Endothelial cell of umbilical vein (primary cell): Measurements from ENCODE around the gene RPS25. TPM values are rescaled to one million over a fixed set of nuclear protein-coding genes. Genes with fewer than 3 reads are reported as not detected.

ENCODE experiments used
- BruUV-seq: library from RNA; stranded (reverse); fragments of 400-500 nt; replicated peaks from 2 replicates; lab custom pipeline; 2021; lab: Mats Ljungman, UMichigan
- CTCF ChIA-PET: fragments of 300-600, 350-600 bp; sonication (Branson Sonifier 250); formaldehyde crosslinking; loops from one replicate; lab custom pipeline; 2021; ENCODE audit warnings: antibody characterized with exemption, inconsistent platforms; lab: Charles Lee
- POLR2A ChIA-PET: fragments of 300-600, 350-600 bp; sonication (Branson Sonifier 250); formaldehyde crosslinking; loops from one replicate; lab custom pipeline; 2021; ENCODE audit warnings: antibody characterized with exemption, inconsistent platforms; lab: Charles Lee
- DNase-seq: peaks from one replicate; pipeline ENCODE4 v3.0.0-alpha.2; 2011; ENCODE audit warnings: low read depth, low spot score
- FAIRE-seq: peaks from 2 replicates; lab custom pipeline; 2011; peaks lifted over from hg19 to GRCh38; lab: Jason Lieb, UNC
- H2AFZ ChIP-seq: 2 replicates; pipeline ENCODE4 v1.6.0; 2012; ENCODE audit warnings: low read depth, low read length, control low read depth, inconsistent platforms
- H3K27ac ChIP-seq: 2 replicates; pipeline ENCODE4 v1.5.1; 2011; ENCODE audit warnings: low read depth, mild to moderate bottlenecking, control low read depth, low read length, moderate library complexity; ENCODE audit not compliant: insufficient read depth
- H3K27me3 ChIP-seq, 2 experiments: 2 replicates each; pipeline versions ENCODE4 v1.6.0 to v1.6.1; 2011; ENCODE audit warnings: low read length in 2 of 2, mixed read lengths in 1 of 2; ENCODE audit not compliant: control insufficient read depth in 2 of 2, insufficient read depth in 2 of 2
- H3K36me3 ChIP-seq, 2 experiments: 2 replicates in 1 of 2; 3 replicates in 1 of 2; pipeline ENCODE4 v1.5.1; 2011; ENCODE audit warnings: low read length in 2 of 2, mild to moderate bottlenecking in 1 of 2, moderate library complexity in 1 of 2; ENCODE audit not compliant: control insufficient read depth in 2 of 2, insufficient read depth in 2 of 2; ENCODE audit errors: extremely low read depth in 1 of 2
- H3K4me1 ChIP-seq: 3 replicates; pipeline ENCODE4 v1.5.1; 2011; ENCODE audit warnings: mild to moderate bottlenecking, low read length; ENCODE audit not compliant: control insufficient read depth, insufficient read depth; ENCODE audit errors: extremely low read depth
- H3K4me2 ChIP-seq: 2 replicates; pipeline ENCODE4 v1.6.1; 2011; ENCODE audit warnings: low read length, control low read depth, mixed read lengths; ENCODE audit not compliant: insufficient read depth
- H3K4me3 ChIP-seq, 3 experiments: fragments of 200-600 bp in 1 of 3; sonication (generic), shearing (Covaris generic) in 1 of 3; replicated peaks in 1 of 3; 2 replicates each; pipeline ENCODE4 v1.5.1; 2011 to 2016; ENCODE audit warnings: control low read depth in 3 of 3, low read length in 3 of 3, mild to moderate bottlenecking in 2 of 3, inconsistent platforms in 1 of 3, low read depth in 1 of 3, moderate library complexity in 1 of 3; ENCODE audit not compliant: insufficient read depth in 1 of 3
- H3K79me2 ChIP-seq: 2 replicates; pipeline ENCODE4 v1.6.0; 2012; ENCODE audit warnings: low read length, inconsistent platforms; ENCODE audit not compliant: control insufficient read depth, insufficient read depth
- H3K9ac ChIP-seq: replicated peaks from 2 replicates; pipeline ENCODE3; 2011; ENCODE audit warnings: low read length, control low read depth; ENCODE audit not compliant: insufficient read depth; ENCODE audit errors: extremely low read depth
- H3K9me1 ChIP-seq: replicated peaks from 3 replicates; pipeline ENCODE4 v1.6.0; 2011; ENCODE audit warnings: mild to moderate bottlenecking, low read length; ENCODE audit not compliant: control insufficient read depth, insufficient read depth; ENCODE audit errors: extremely low read depth
- H3K9me3 ChIP-seq: replicated peaks from 2 replicates; pipeline ENCODE4 v1.5.1; 2012; ENCODE audit warnings: low read length, inconsistent platforms; ENCODE audit not compliant: control insufficient read depth, insufficient read depth
- H4K20me1 ChIP-seq: replicated peaks from 2 replicates; pipeline ENCODE3; 2011; ENCODE audit warnings: mild to moderate bottlenecking, low read length; ENCODE audit not compliant: control insufficient read depth, insufficient read depth; ENCODE audit errors: extremely low read depth
- EZH2 ChIP-seq: IDR thresholded peaks from 2 replicates; pipeline ENCODE4 v1.6.1; 2012; ENCODE audit warnings: borderline replicate concordance, low read depth, mild to moderate bottlenecking, moderate library complexity, low read length, inconsistent platforms; ENCODE audit not compliant: severe bottlenecking
- FOS ChIP-seq: IDR thresholded peaks from 2 replicates; pipeline ENCODE4 v1.6.1; 2011; ENCODE audit warnings: mild to moderate bottlenecking, low read length, moderate library complexity, borderline replicate concordance; ENCODE audit not compliant: insufficient read depth
- GATA2 ChIP-seq: IDR thresholded peaks from 2 replicates; pipeline ENCODE4 v1.7.0; 2011; ENCODE audit warnings: low read depth, mild to moderate bottlenecking, moderate library complexity, mixed read lengths, low read length; ENCODE audit not compliant: insufficient read length, insufficient read depth
- JUN ChIP-seq: IDR thresholded peaks from 2 replicates; pipeline ENCODE4 v1.6.1; 2011; ENCODE audit warnings: borderline replicate concordance, low read depth; ENCODE audit not compliant: insufficient read length, insufficient read depth
- MYC ChIP-seq: IDR thresholded peaks from one replicate; pipeline ENCODE4 v1.6.1; 2011; ENCODE audit warnings: mild to moderate bottlenecking, low read depth, low read length
- POLR2A ChIP-seq: IDR thresholded peaks from 2 replicates; pipeline ENCODE4 v1.6.1; 2012; ENCODE audit warnings: low read depth, mild to moderate bottlenecking, control low read depth, low read length
- POLR2AphosphoS5 ChIP-seq: IDR thresholded peaks from 2 replicates; pipeline ENCODE4 v1.6.1; 2012; ENCODE audit warnings: low read depth, mild to moderate bottlenecking, control low read depth, low read length, moderate library complexity; ENCODE audit not compliant: insufficient read depth
- dilution Hi-C: fragments of 300-500 bp; cut with MboI; formaldehyde crosslinking; loops from one replicate; pipeline ENCODE4 v1.15.0; 2019; ENCODE audit warnings: low sequenced_read_pairs; ENCODE audit not compliant: extremely low pct_ligation_motif_present
- intact Hi-C: fragments of 100-400 bp; cut with micrococcal nuclease; formaldehyde crosslinking; loops from one replicate; pipeline ENCODE4 v1.10.0; 2022
- polyA plus RNA-seq, 4 experiments: library from polyadenylated mRNA; depleted of rRNA in 3 of 4; stranded (reverse) in 3 of 4; unstranded in 1 of 4; fragments of >200 nt; gene quantifications; 2 replicates each; pipeline versions ENCODE4 v1.2.1 to v1.2.3, GENCODE V29; 2011 to 2012; ENCODE audit warnings: missing spikeins in 1 of 4
- total RNA-seq: library from RNA; stranded (reverse); gene quantifications from 2 replicates; pipeline ENCODE4 v1.2.3, GENCODE V29; 2021
- TF ChIP-seq, protein P1 (sequence below): IDR thresholded peaks from 2 replicates; pipeline ENCODE4 v1.6.1; 2011; ENCODE audit not compliant: insufficient read depth, insufficient read length
- TF ChIP-seq, protein P2 (sequence below), 2 donors: IDR thresholded peaks; 1 replicate in 1 of 2; 2 replicates in 1 of 2; pipeline ENCODE4 v1.5.1; 2011; ENCODE audit warnings: low read length in 2 of 2, mild to moderate bottlenecking in 2 of 2, moderate library complexity in 2 of 2, control low read depth in 1 of 2, inconsistent platforms in 1 of 2, low read depth in 1 of 2; ENCODE audit not compliant: insufficient read depth in 1 of 2; ENCODE audit errors: extremely low read depth in 1 of 2

Gene RPS25
- total and polyA plus RNA-seq, 2 donors (not counting 3 experiments of a cell fraction or from before 2014, with no cell fraction given) = 887 to 992 TPM

DNA sequence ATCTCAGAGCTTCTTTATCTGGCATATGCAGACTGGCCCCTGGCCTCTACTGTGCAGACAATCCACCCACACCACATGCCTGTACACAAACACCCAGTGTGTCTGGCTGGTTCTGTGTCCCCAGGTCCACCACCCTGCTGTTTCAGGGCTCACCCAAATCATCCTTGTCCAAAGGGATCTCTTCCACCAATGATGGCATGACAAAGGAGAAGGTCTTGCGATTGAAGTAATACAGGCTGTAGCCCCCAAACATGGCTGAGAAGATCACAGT is 10.9 kb upstream of the RPS25 start:
- no TSS peak for BruUV-seq
- no peaks in the 10 kb centered on the region for H3K9me1 ChIP-seq
- no peaks in the 10 kb centered on the region for H3K79me2 ChIP-seq
- H3K4me3 ChIP-seq = no peak overlapping the region
- dilution Hi-C loops (no loop called here), intact Hi-C loops (no loop called here)
- ChIA-PET POLR2A (no interaction called here), CTCF (no interaction called here)
- H4K20me1 ChIP-seq = no peaks in the 10 kb centered on the region
- H3K9ac ChIP-seq = no peak overlapping the region
- peaks cover 12% of the 10 kb centered on the region for H3K4me1 ChIP-seq
- no peaks in the 10 kb centered on the region for H3K27me3 ChIP-seq
- DNase-seq (no peak), FAIRE-seq (no peak)
- no peak overlapping the region for H2AFZ ChIP-seq
- TF ChIP-seq, protein P1, sequence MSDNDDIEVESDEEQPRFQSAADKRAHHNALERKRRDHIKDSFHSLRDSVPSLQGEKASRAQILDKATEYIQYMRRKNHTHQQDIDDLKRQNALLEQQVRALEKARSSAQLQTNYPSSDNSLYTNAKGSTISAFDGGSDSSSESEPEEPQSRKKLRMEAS = no peak
- TF ChIP-seq POLR2AphosphoS5 = no peak
- TF ChIP-seq JUN = no peak
- TF ChIP-seq FOS = no peak
- no peak for TF ChIP-seq GATA2
- TF ChIP-seq, protein P2, sequence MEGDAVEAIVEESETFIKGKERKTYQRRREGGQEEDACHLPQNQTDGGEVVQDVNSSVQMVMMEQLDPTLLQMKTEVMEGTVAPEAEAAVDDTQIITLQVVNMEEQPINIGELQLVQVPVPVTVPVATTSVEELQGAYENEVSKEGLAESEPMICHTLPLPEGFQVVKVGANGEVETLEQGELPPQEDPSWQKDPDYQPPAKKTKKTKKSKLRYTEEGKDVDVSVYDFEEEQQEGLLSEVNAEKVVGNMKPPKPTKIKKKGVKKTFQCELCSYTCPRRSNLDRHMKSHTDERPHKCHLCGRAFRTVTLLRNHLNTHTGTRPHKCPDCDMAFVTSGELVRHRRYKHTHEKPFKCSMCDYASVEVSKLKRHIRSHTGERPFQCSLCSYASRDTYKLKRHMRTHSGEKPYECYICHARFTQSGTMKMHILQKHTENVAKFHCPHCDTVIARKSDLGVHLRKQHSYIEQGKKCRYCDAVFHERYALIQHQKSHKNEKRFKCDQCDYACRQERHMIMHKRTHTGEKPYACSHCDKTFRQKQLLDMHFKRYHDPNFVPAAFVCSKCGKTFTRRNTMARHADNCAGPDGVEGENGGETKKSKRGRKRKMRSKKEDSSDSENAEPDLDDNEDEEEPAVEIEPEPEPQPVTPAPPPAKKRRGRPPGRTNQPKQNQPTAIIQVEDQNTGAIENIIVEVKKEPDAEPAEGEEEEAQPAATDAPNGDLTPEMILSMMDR (IDR thresholded peaks at IDR 0.05; ENCODE audit: extremely low read depth in 1 of 2, insufficient read depth in 1 of 2, low read depth in 1 of 2, low read length in 2 of 2) = no peak
- TF ChIP-seq EZH2 = no peak
- TF ChIP-seq POLR2A = no peak
- no peak for TF ChIP-seq MYC
- no peaks in the 10 kb centered on the region for H3K9me3 ChIP-seq
- H3K27ac ChIP-seq = no peak overlapping the region
- peaks cover 0 to 10% of the 10 kb centered on the region in 2 experiments for H3K36me3 ChIP-seq
- H3K4me2 ChIP-seq = no peak overlapping the region
